ENCODE results near the gene KIAA0753. TPM values are rescaled to one million over a fixed set of nuclear protein-coding genes. Genes with fewer than 3 reads are reported as not detected.

The KIAA0753 gene
- total RNA-seq, 4 donors from 2014 or later, result 20.8 to 46.7 (median 25.6) TPM

- intact Hi-C loops (cut with DNase I), result no loop called here
- DNase-seq, result no peak
- 95 to 97% methylated on average over 6 of the region's 6 CpGs for WGBS, 2 donors
- Histone ChIP-seq H3K9me3 (no peaks in the 10 kb centered on the region), H3K36me3 (peaks cover 38 to 51% of the 10 kb centered on the region in 2 donors), H3K4me3 (replicated peaks in 1 of 3) (no peak overlapping the region), H3K4me1 (peaks cover 2 to 3% of the 10 kb centered on the region in 2 donors), H3K27me3 (no peaks in the 10 kb centered on the region), H3K27ac (no peak overlapping the region)
- TF ChIP-seq CTCF (IDR thresholded peaks at IDR 0.05), result no peak
- no peak for TF ChIP-seq POLR2A (IDR thresholded peaks at IDR 0.05)
Measured at GRCh38 chr17:6605142-6605541, 35.4 kb downstream of the KIAA0753 start.

GRCh38 chr17:6603744-6604325 is 36.7 kb downstream of the KIAA0753 start:
- intact Hi-C loops (cut with DNase I), result no loop called here
- TF ChIP-seq POLR2A (IDR thresholded peaks at IDR 0.05) (no peak), CTCF (IDR thresholded peaks at IDR 0.05) (no peak)
- no peak overlapping the region for H3K4me3 ChIP-seq (replicated peaks in 1 of 3)
- peaks cover 7 to 17% of the 10 kb centered on the region in 2 donors for H3K4me1 ChIP-seq
- DNase-seq, result peak; percentile 8 to 11
- H3K36me3 ChIP-seq, result peaks cover 26 to 38% of the 10 kb centered on the region in 2 donors
- no peak overlapping the region for H3K27ac ChIP-seq
- whole genome bisulfite sequencing, 2 donors, result 67 to 73% methylated on average over 3 of the region's 3 CpGs
- no peaks in the 10 kb centered on the region for H3K27me3 ChIP-seq
- H3K9me3 ChIP-seq, result no peaks in the 10 kb centered on the region

- H3K36me3 ChIP-seq, result peaks cover 16 to 22% of the 10 kb centered on the region in 2 donors
- DNase-seq, result no peak
- H3K4me3 ChIP-seq (replicated peaks in 1 of 3), result no peak overlapping the region
- H3K27ac ChIP-seq, result no peak overlapping the region
- WGBS, 2 donors, result 97% methylated on average over 2 of the region's 2 CpGs
- no peaks in the 10 kb centered on the region for H3K9me3 ChIP-seq
- no peaks in the 10 kb centered on the region for H3K27me3 ChIP-seq
- intact Hi-C loops (cut with DNase I), result no loop called here
- H3K4me1 ChIP-seq, result peaks cover 7 to 19% of the 10 kb centered on the region in 2 donors
- no peak for TF ChIP-seq POLR2A (IDR thresholded peaks at IDR 0.05)
- no peak for TF ChIP-seq CTCF (IDR thresholded peaks at IDR 0.05)
Measured at GRCh38 chr17:6602141-6602540, 38.4 kb downstream of the KIAA0753 start.

GRCh38 chr17:6599364-6599763 is 41.1 kb downstream of the KIAA0753 start:
- no peak overlapping the region for H3K27ac ChIP-seq
- no peaks in the 10 kb centered on the region for H3K9me3 ChIP-seq
- H3K36me3 ChIP-seq, result peaks cover 17 to 21% of the 10 kb centered on the region in 2 donors
- TF ChIP-seq POLR2A (IDR thresholded peaks at IDR 0.05) (no peak), CTCF (IDR thresholded peaks at IDR 0.05) (no peak)
- no peak overlapping the region for H3K4me3 ChIP-seq (replicated peaks in 1 of 3)
- no peak for DNase-seq
- no peaks in the 10 kb centered on the region for H3K27me3 ChIP-seq
- peaks cover 7 to 19% of the 10 kb centered on the region in 2 donors for H3K4me1 ChIP-seq
- intact Hi-C loops (cut with DNase I), result no loop called here

- 82 to 88% methylated on average over 1 of the region's 1 CpG for WGBS, 2 donors
- intact Hi-C loops (cut with DNase I), result no loop called here
- DNase-seq, result no peak
- Histone ChIP-seq H3K27me3 (no peaks in the 10 kb centered on the region), H3K4me3 (replicated peaks in 1 of 3) (no peak overlapping the region), H3K36me3 (peaks cover 28 to 30% of the 10 kb centered on the region in 2 donors), H3K4me1 (peaks cover 7 to 19% of the 10 kb centered on the region in 2 donors), H3K9me3 (no peaks in the 10 kb centered on the region), H3K27ac (no peak overlapping the region)
- no peak for TF ChIP-seq POLR2A (IDR thresholded peaks at IDR 0.05)
- TF ChIP-seq CTCF (IDR thresholded peaks at IDR 0.05), result no peak
Measured at GRCh38 chr17:6597727-6598126, 42.8 kb downstream of the KIAA0753 start.
